Mucosa of descending colon (tissue), 3 donors: ENCODE results near the gene NRL. TPM values are rescaled to one million over a fixed set of nuclear protein-coding genes. Genes with fewer than 3 reads are reported as not detected.

Experiments used
- ATAC-seq: fragments of 200-7000 bp; cut with Tn5 transposase; one replicate; pipeline ENCODE4 v1.9.1; 2020; ENCODE audit warnings: mild to moderate bottlenecking, moderate library complexity
- DNase-seq, 3 donors: peaks; one replicate each; pipeline ENCODE4 v3.0.0-alpha.2; 2020
- H3K36me3 ChIP-seq: fragments of 200-600 bp; one replicate; pipeline ENCODE4 v1.8.0; 2021; ENCODE audit warnings: low read depth, mild to moderate bottlenecking
- H3K4me1 ChIP-seq: fragments of 200-600 bp; one replicate; pipeline ENCODE4 v1.8.0; 2021; ENCODE audit warnings: low read depth, mild to moderate bottlenecking
- H3K4me3 ChIP-seq: fragments of 200-600 bp; one replicate; pipeline ENCODE4 v1.8.0; 2021; ENCODE audit warnings: mild to moderate bottlenecking
- H3K9me3 ChIP-seq: fragments of 200-600 bp; one replicate; pipeline ENCODE4 v1.8.0; 2021; ENCODE audit warnings: mild to moderate bottlenecking
- intact Hi-C, 2 donors: fragments of 100-400 bp; cut with DNase I in 1 of 2; cut with micrococcal nuclease in 1 of 2; formaldehyde crosslinking; loops; one replicate each; pipeline versions ENCODE4 v1.11.0 to v1.11.1; 2022; cut with DNase I, micrococcal nuclease
- total RNA-seq, 3 donors: library from RNA; stranded (reverse); fragmentation: NEBNext Ultra II Directional in 2 of 3; extraction: Animal tissue kit (Norgen Biotek cat#: 25700) in 2 of 3; gene quantifications; one replicate each; pipeline versions ENCODE4 v1.2.1 to v1.2.4, GENCODE V29; 2021 to 2023
- TF ChIP-seq, protein P1 (sequence below): fragments of 200-600 bp; IDR thresholded peaks from one replicate; pipeline ENCODE4 v1.8.0; 2022; ENCODE audit warnings: antibody characterized with exemption, mild to moderate bottlenecking
- donor health status: DM: no; HTN: no; CAD: no; lungs with moderate emphysema.
- donor health status: DM: no; HTN: no; CAD: no.
- donor health status: DM: no; HTN: yes; CAD: no.

Gene NRL
- total RNA-seq, 3 donors from 2014 or later, result 2.3 to 4.5 (median 2.8) TPM

DNA sequence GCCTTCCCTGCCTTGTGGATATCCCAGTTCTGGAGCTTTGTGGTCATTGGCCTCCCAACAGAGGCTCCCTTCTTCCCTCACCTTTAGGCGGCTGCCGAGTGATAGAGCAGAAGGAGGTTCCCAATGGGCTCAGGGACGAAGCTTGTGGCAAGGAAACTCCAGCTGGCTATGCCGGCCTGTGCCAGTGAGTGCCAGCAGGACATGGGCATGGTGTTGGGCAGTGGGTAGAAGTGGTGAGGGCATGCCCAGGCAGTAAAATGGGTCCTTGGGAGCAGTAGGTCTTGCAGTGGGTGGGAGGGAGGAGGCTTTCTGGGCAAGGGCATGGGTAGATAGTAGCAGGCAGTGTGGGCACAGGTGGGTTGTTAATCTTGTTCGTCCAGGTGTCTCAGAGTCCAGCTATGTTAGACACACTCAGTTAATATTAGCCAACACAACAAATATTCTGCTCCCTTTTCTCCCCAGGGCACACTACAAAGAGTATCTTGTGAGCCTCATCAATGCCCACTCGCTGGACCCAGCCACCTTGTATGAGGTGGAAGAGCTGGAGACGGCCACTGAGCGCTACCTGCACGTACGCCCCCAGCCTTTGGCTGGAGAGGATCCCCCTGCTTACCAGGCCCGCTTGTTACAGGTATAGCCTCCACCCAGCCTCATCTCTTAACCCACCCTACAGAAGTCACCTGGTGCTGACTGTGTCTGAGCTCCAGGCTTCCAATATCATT is 45.2 kb upstream of the NRL start:
- Histone ChIP-seq H3K4me3 (no peak overlapping the region), H3K4me1 (peaks cover 22% of the 10 kb centered on the region), H3K36me3 (peaks cover 3% of the 10 kb centered on the region), H3K9me3 (no peaks in the 10 kb centered on the region)
- TF ChIP-seq, protein P1, sequence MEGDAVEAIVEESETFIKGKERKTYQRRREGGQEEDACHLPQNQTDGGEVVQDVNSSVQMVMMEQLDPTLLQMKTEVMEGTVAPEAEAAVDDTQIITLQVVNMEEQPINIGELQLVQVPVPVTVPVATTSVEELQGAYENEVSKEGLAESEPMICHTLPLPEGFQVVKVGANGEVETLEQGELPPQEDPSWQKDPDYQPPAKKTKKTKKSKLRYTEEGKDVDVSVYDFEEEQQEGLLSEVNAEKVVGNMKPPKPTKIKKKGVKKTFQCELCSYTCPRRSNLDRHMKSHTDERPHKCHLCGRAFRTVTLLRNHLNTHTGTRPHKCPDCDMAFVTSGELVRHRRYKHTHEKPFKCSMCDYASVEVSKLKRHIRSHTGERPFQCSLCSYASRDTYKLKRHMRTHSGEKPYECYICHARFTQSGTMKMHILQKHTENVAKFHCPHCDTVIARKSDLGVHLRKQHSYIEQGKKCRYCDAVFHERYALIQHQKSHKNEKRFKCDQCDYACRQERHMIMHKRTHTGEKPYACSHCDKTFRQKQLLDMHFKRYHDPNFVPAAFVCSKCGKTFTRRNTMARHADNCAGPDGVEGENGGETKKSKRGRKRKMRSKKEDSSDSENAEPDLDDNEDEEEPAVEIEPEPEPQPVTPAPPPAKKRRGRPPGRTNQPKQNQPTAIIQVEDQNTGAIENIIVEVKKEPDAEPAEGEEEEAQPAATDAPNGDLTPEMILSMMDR, result no peak
- no peak for ATAC-seq
- intact Hi-C loops, result no loop called here
- no peak for DNase-seq

DNA sequence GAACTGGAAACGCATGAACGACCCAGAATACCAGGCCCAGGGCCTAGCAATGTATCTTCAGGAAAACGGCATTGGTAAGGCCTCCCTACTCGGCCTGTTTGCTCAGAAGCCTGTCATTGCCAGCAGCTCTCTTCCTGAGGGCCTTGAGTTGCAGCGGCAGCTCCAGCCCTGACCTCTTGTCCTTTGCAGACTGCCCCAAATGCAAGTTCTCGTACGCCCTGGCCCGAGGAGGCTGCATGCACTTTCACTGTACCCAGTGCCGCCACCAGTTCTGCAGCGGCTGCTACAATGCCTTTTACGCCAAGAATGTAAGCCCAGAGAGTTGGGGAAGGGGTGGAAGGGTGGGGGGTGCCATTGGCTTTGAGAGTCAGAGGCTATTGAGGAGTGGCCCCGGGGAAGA is 42.6 kb upstream of the NRL start:
- ATAC-seq (no peak), DNase-seq (no peak)
- no peak overlapping the region for H3K4me3 ChIP-seq
- intact Hi-C loops, result no loop called here
- peaks cover 15% of the 10 kb centered on the region for H3K4me1 ChIP-seq
- peaks cover 3% of the 10 kb centered on the region for H3K36me3 ChIP-seq
- TF ChIP-seq, protein P1, result no peak
- H3K9me3 ChIP-seq, result no peaks in the 10 kb centered on the region

DNA sequence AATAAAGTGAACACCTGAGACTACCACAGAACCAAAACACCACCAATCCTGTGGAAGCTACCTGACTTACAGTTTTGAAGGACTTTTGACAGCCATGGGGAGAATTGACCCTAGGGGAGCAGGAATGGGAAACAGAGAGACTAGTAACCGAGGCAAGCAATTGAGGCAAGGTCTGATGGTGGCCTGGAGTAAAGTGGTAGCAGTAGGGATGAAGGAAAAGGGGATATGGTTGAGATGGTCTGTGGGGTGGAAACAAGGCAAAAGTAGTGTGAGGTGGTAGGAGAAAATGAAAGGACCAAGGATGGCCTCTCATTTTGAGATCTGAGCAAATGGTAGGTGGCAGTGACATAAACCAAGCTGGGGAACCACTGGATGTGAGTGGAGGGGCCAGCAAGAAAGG is 42.1 kb upstream of the NRL start:
- Histone ChIP-seq H3K4me1 (peaks cover 10% of the 10 kb centered on the region), H3K36me3 (peaks cover 3% of the 10 kb centered on the region), H3K4me3 (no peak overlapping the region), H3K9me3 (no peaks in the 10 kb centered on the region)
- DNase-seq (no peak), ATAC-seq (no peak)
- TF ChIP-seq, protein P1, result no peak
- intact Hi-C loops, result no loop called here

DNA sequence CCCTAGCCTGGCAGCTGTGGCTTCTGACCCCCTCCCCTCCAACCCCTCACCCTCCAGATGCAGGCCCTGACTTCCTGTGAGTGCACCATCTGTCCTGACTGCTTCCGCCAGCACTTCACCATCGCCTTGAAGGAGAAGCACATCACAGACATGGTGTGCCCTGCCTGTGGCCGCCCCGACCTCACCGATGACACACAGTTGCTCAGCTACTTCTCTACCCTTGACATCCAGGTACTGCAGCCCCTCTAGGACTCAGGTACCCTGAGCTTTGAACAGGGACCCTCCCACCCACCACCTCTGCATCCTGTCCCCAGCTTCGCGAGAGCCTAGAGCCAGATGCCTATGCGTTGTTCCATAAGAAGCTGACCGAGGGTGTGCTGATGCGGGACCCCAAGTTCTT is 40.4 kb upstream of the NRL start:
- TF ChIP-seq, protein P1, result no peak
- no peaks in the 10 kb centered on the region for H3K4me1 ChIP-seq
- ATAC-seq (no peak), DNase-seq (no peak)
- H3K36me3 ChIP-seq, result peaks cover 3% of the 10 kb centered on the region
- intact Hi-C loops, result no loop called here
- no peak overlapping the region for H3K4me3 ChIP-seq
- H3K9me3 ChIP-seq, result no peaks in the 10 kb centered on the region

DNA sequence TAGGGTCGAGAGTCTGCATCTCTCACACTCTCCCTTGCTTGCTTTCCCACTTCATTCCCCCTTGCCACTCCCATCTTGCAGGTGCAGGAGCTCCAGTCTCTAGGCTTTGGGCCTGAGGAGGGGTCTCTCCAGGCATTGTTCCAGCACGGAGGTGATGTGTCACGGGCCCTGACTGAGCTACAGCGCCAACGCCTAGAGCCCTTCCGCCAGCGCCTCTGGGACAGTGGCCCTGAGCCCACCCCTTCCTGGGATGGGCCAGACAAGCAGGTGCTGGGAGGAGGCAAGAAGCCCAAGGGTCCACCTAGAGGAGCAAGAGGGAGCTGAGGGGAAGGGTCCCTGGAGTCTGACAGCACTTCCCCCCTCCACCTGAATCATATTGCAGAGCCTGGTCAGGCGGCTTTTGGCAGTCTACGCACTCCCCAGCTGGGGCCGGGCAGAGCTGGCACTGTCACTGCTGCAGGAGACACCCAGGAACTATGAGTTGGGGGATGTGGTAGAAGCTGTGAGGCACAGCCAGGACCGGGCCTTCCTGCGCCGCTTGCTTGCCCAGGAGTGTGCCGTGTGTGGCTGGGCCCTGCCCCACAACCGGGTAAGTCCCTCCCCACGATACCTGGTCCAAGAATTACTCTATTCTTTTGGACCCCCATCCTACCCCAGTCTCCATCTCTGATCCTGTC is 36.8 kb upstream of the NRL start:
- no peak overlapping the region for H3K4me3 ChIP-seq
- TF ChIP-seq, protein P1, result no peak
- peaks cover 10% of the 10 kb centered on the region for H3K4me1 ChIP-seq
- DNase-seq, result no peak
- H3K9me3 ChIP-seq, result no peaks in the 10 kb centered on the region
- peaks cover 3% of the 10 kb centered on the region for H3K36me3 ChIP-seq
- ATAC-seq, result no peak
- intact Hi-C loops, result no loop called here
